Measurements from ENCODE around the gene SAMD11. TPM values are rescaled to one million over a fixed set of nuclear protein-coding genes. Genes with fewer than 3 reads are reported as not detected.

The SAMD11 gene
- total RNA-seq, 4 donors from 2014 or later: 14.2 to 21.2 (median 17.4) TPM

DNA sequence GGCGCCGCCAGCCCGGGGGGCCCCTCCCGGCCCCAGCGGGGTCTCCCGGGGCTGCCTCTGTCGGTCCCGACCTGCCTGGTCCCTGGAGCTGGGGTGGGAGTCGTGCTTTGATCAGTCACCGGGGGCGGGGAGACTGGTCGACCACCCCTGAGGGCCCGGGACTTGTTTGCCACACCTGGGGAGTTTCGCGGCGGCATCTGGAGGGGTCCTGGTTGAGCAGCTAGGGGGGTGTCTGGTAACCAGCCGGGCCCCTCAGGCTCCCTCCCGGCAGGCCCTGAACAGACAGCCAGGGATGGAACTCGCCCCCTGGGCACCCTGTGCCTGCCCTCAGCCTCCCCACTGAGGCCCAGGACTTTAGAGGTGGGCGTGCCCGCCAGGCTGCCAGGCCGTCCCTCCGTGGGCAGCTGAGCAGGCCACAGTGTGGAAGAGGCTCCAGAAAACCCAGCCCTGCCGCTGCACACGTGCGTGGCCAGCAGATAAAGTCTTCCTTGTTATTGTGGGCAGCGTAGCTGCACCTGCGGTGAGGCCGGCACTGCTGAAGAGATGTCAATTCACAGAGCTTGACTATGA lies 13.3 kb upstream of the SAMD11 start:
- WGBS, 2 donors (ENCODE audit: low coverage in 1 of 2): 2 to 59% methylated on average over 4 to 8 of the region's 29 CpGs
- Histone ChIP-seq H3K4me3 (peak overlapping the region in 1 of 2 donors; percentile 44), H3K9me3 (no peaks in the 10 kb centered on the region), H3K4me1 (peaks cover 0 to 39% (median 13%) of the 10 kb centered on the region in 3 donors), H3K27me3 (peaks cover 63% of the 10 kb centered on the region), H3K36me3 (no peaks in the 10 kb centered on the region), H3K27ac (peak overlapping the region in 3 of 4 donors; percentile 56 to 61 (median 57))
- peak; percentile 3 for ATAC-seq
- TF ChIP-seq POLR2A (IDR thresholded peaks at IDR 0.05) (no peak), CTCF (IDR thresholded peaks at IDR 0.05) (no peak), EP300 (IDR thresholded peaks at IDR 0.05) (no peak), POLR2AphosphoS5 (IDR thresholded peaks at IDR 0.05) (no peak)

GRCh38 chr1:910881-911721 lies 12.6 kb upstream of the SAMD11 start:
- H3K27ac ChIP-seq: peak overlapping the region in 3 of 4 donors; percentile 56 to 61 (median 57)

GRCh38 chr1:911875-912739 lies 11.6 kb upstream of the SAMD11 start:
- TF ChIP-seq POLR2A (IDR thresholded peaks at IDR 0.05) (no peak), EP300 (IDR thresholded peaks at IDR 0.05) (no peak), CTCF (IDR thresholded peaks at IDR 0.05) (no peak), POLR2AphosphoS5 (IDR thresholded peaks at IDR 0.05) (no peak)
- 58 to 70% methylated on average over 7 to 10 of the region's 15 CpGs for WGBS, 2 donors (ENCODE audit: low coverage in 1 of 2)
- no peaks in the 10 kb centered on the region for H3K36me3 ChIP-seq
- no peaks in the 10 kb centered on the region for H3K9me3 ChIP-seq
- no peak overlapping the region for H3K27ac ChIP-seq
- peaks cover 66% of the 10 kb centered on the region for H3K27me3 ChIP-seq
- no peak overlapping the region for H3K4me3 ChIP-seq
- peaks cover 0 to 35% (median 11%) of the 10 kb centered on the region in 3 donors for H3K4me1 ChIP-seq
- ATAC-seq: no peak

More at GRCh38 chr1:910881-911721, 12.6 kb upstream of the SAMD11 start:
- WGBS, 2 donors (ENCODE audit: low coverage in 1 of 2): 36 to 93% methylated on average over 3 to 10 of the region's 25 CpGs
- ATAC-seq: no peak
- no peaks in the 10 kb centered on the region for H3K9me3 ChIP-seq
- H3K4me3 ChIP-seq: peak overlapping the region in 1 of 2 donors; percentile 44
- H3K27me3 ChIP-seq: peaks cover 63% of the 10 kb centered on the region
- no peaks in the 10 kb centered on the region for H3K36me3 ChIP-seq
- TF ChIP-seq POLR2AphosphoS5 (IDR thresholded peaks at IDR 0.05) (peak; percentile 44), POLR2A (IDR thresholded peaks at IDR 0.05) (no peak)
- peaks cover 0 to 35% (median 11%) of the 10 kb centered on the region in 3 donors for H3K4me1 ChIP-seq

DNA sequence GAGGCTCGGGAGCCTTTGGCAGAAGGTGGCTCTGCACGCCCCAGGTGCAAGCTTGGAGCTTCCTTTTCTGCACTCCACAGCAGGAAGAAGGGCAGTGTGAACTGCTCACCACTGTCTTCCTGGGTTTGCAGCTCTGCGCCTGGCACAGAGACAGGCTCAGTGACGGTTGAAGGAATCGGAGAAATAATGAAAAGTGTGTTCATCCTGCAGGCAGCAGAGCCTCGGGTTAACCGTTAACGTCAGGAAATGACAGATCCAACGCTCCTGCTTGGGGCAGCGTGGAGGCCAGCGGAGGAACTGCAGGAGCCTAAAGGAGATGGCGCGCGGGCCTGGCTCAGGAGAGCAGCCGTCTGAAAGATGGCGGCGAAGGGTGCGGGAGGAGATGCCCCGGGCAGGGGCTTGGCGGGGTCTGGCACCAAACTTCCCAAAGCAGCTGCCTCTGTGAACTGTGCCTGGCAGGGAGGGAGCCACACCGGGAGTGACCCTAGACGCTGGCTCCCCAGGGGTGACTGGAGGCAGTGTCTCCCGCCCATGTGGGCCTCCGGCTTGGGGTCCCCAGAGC lies 10.9 kb upstream of the SAMD11 start:
- no peak for ATAC-seq
- H3K36me3 ChIP-seq: no peaks in the 10 kb centered on the region
- no peak overlapping the region for H3K4me3 ChIP-seq
- 44% methylated on average over 13 of the region's 24 CpGs; no CpG with 5 or more reads in 1 of the 2 donors for WGBS, 2 donors (ENCODE audit: low coverage in 1 of 2)
- no peak for TF ChIP-seq POLR2A (IDR thresholded peaks at IDR 0.05)
- no peak for TF ChIP-seq POLR2AphosphoS5 (IDR thresholded peaks at IDR 0.05)
- no peak for TF ChIP-seq EP300 (IDR thresholded peaks at IDR 0.05)
- TF ChIP-seq CTCF (IDR thresholded peaks at IDR 0.05): no peak
- no peaks in the 10 kb centered on the region for H3K9me3 ChIP-seq
- peaks cover 0 to 36% (median 11%) of the 10 kb centered on the region in 3 donors for H3K4me1 ChIP-seq
- no peak overlapping the region for H3K27ac ChIP-seq
- peaks cover 74% of the 10 kb centered on the region for H3K27me3 ChIP-seq

All from gastroesophageal sphincter (tissue), 4 donors.